GM21576 (cell line): ENCODE data around the gene OS9.
A peak's percentile ranks its signal among the peaks of the same experiment; 100 is the strongest.

Experiments used
- ATAC-seq: cut with Tn5 transposase; IDR thresholded peaks from one replicate; pipeline ENCODE4 v1.9.1; 2021; ENCODE audit warnings: mild to moderate bottlenecking, moderate library complexity; ENCODE audit not compliant: unreplicated experiment

The OS9 gene

DNA sequence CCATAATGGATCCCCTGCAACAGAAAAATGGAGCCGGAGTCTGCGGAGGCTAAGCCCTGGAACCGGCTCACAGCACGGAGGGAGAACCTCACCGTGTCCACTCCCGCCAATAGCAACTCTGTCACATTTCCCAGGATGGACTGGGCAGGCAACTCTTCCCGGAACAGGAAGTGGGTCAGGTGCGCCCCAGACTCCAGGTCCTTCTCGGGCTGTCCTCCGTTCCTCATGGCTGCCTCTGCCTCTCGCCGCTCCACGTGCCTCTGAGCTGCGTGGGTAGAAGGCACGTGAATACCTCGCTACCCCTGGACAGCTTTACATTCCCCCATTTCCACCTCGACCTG is 70.7 kb downstream of the OS9 start:
- ATAC-seq = peak; percentile 8

- ATAC-seq = peak; percentile 58
These were observed 71.2 kb downstream of the OS9 start for GRCh38 chr12:57765003-57765697.

GRCh38 chr12:57765698-57766463 is 71.9 kb downstream of the OS9 start:
- ATAC-seq = no peak

DNA sequence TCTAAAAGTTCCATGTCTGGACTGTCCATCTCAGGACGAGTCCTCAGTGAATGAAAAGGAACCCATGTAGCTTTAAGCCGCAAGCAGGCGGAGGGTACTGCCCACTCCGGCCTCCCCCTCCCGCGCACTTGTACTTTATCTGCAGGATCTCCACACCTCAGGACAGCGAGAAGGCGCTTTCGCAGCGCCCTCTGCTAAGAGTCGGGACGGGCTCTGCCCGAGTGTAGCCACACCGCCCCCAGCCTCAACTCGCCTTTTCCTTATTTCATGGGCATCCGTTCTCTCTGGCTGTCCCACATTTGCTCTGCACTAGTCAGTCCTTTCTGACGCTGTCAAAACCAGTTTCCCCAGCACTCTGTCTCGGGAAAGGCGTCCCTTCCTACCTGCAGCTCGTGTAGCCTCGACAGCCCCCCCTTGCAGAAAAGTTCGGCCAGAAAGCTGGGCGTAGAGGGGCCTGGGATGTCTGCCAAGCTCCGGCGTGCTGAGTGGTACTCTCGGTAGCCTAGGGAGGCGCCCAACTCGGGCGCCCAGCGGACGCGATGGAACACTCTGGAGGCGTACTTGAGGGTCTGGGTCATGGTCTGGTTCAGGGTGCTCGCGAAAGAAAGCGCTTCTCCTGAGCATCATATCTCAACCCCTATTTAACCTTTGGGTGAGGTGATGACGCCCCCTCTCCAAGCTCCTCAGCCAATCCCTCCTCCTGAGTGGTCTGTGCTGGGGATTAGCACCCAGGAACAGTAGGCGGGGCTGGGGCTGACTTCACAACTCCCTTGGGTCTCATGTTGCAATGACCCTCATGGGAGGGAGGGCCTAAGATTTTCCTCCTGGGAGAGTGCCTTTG is 72.8 kb downstream of the OS9 start, which contains the start of gene CYP27B1:
Gene CYP27B1, minus strand, starts transcription at position 615 of the 841 bp plus-strand sequence. Its CDS starts 37 bp downstream, at position 578.
- no peak for ATAC-seq

DNA sequence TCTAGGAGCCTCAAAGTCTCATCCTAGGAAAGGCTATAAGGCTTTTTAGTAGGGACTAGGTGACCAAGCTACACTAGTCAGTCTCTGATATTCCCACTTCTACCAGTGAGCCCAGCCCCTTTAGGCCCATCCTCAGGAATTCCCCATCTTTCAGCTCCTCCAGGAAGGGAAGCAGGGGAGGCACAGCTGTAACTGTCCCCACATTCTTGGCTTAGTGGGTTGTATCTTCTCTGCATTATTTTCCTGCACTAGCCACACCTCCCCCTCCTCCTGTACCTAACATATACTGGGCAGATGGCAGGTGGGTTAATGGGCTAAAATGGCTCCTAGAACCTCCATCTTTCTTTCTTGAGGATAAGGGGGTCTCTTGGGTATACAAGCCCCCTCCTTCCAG is 73.4 kb downstream of the OS9 start:
- no peak for ATAC-seq

DNA sequence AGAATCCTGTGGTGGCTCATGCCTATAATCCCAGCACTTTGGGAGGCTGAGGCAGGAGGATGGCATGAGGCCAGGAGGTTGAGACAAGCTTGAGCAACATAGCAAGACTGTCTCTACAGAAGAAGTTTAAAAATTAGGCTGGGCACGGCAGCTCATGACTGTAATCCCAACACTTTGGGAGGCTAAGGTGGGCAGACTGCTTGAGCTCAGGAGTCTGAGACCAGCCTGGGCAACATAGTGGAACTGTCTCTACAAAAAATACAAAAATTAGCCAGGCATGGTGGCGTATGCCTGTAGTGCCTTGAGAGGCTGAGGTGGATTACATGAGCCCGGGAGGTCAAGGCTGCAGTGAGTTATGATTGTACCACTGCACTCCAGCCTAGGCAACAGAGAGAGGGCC is 73.9 kb downstream of the OS9 start:
- no peak for ATAC-seq

DNA sequence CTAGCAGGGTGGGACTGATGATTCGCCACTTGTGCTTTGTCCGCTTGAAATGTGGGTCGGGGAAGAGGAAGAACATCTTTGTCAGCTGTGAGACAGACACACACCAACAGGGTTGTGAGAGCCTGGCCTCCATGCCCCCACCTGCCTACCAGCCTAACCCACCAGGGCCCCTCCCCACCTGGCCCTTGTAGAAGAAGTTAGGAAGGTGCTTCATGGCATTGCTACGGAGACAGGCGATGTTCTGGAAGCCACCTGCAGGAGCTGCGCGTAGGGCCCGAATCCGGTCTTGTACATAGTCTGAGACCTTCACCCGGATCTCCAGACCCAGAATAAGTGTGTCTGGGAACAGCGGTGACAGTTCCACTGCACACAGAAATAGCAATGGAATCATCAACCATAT is 75.7 kb downstream of the OS9 start:
- no peak for ATAC-seq

- no peak for ATAC-seq
These were observed 76.8 kb downstream of the OS9 start for GRCh38 chr12:57770734-57771133.
